IMR-90 (cell line): Measurements from ENCODE around the gene CYP2J2. TPM values are rescaled to one million over a fixed set of nuclear protein-coding genes. Genes with fewer than 3 reads are reported as not detected.

ENCODE experiments used
- ATAC-seq: fragments of 200-7000 bp; cut with Tn5 transposase; 2 replicates; pipeline ENCODE4 v1.9.1; 2020; ENCODE audit warnings: low read depth, mild to moderate bottlenecking, moderate library complexity
- BruUV-seq: library from RNA; stranded (reverse); fragments of 400-500 nt; replicated peaks from 2 replicates; lab custom pipeline; 2021; lab: Mats Ljungman, UMichigan
- CTCF ChIA-PET: fragments of 300-600 bp; formaldehyde crosslinking; extraction: SDS; loops from one replicate; lab custom pipeline; 2021; ENCODE audit warnings: antibody characterized with exemption; lab: Yijun Ruan, JAX
- POLR2A ChIA-PET: fragments of 300-600 bp; sonication (Branson Sonifier 250); formaldehyde crosslinking; loops from one replicate; lab custom pipeline; 2022; ENCODE audit warnings: antibody characterized with exemption; ENCODE audit not compliant: unreplicated experiment; lab: Charles Lee
- DNase-seq: peaks from one replicate; pipeline ENCODE4 v3.0.0; 2013
- H2AFZ ChIP-seq: replicated peaks from 2 replicates; pipeline ENCODE3; 2013; ENCODE audit warnings: low read length, mild to moderate bottlenecking; ENCODE audit not compliant: poor library complexity
- H2AK5ac ChIP-seq: 2 replicates; pipeline ENCODE4 v1.6.1; 2013; ENCODE audit warnings: low read depth, low read length, inconsistent platforms
- H2AK9ac ChIP-seq: replicated peaks from 2 replicates; pipeline ENCODE3; 2013; ENCODE audit warnings: mild to moderate bottlenecking, low read depth, low read length, moderate library complexity; ENCODE audit not compliant: poor library complexity
- H2BK120ac ChIP-seq: 2 replicates; pipeline ENCODE4 v1.6.1; 2013; ENCODE audit warnings: low read depth, low read length, inconsistent platforms
- H2BK15ac ChIP-seq: 3 replicates; pipeline ENCODE4 v1.6.1; 2013; ENCODE audit warnings: low read depth, low read length, inconsistent platforms
- H2BK20ac ChIP-seq: 2 replicates; pipeline ENCODE4 v1.6.1; 2013; ENCODE audit warnings: low read depth, mild to moderate bottlenecking, inconsistent platforms, low read length, moderate library complexity
- H2BK5ac ChIP-seq: 2 replicates; pipeline ENCODE4 v1.6.1; 2013; ENCODE audit warnings: mild to moderate bottlenecking, low read depth, low read length, inconsistent platforms; ENCODE audit not compliant: poor library complexity, severe bottlenecking
- H3K14ac ChIP-seq: replicated peaks from 2 replicates; pipeline ENCODE4 v1.6.1; 2013; ENCODE audit warnings: low read depth, low read length, inconsistent platforms
- H3K18ac ChIP-seq: 2 replicates; pipeline ENCODE4 v1.6.1; 2013; ENCODE audit warnings: low read depth, low read length, control low read depth
- H3K23ac ChIP-seq: 2 replicates; pipeline ENCODE4 v1.6.1; 2013; ENCODE audit warnings: low read depth, low read length, inconsistent platforms
- H3K27ac ChIP-seq: 2 replicates; pipeline ENCODE4 v1.5.1; 2013; ENCODE audit warnings: mild to moderate bottlenecking, control low read depth, low read length; ENCODE audit not compliant: insufficient read depth
- H3K27me3 ChIP-seq: 2 replicates; pipeline ENCODE4 v1.6.1; 2013; ENCODE audit warnings: low read length; ENCODE audit not compliant: control insufficient read depth, insufficient read depth
- H3K36me3 ChIP-seq: 2 replicates; pipeline ENCODE4 v1.6.1; 2013; ENCODE audit warnings: low read length, mixed read lengths; ENCODE audit not compliant: control insufficient read depth, insufficient read depth
- H3K4ac ChIP-seq: 2 replicates; pipeline ENCODE4 v1.6.1; 2013; ENCODE audit warnings: low read depth, low read length, inconsistent platforms
- H3K4me1 ChIP-seq: 2 replicates; pipeline ENCODE4 v1.6.1; 2013; ENCODE audit warnings: low read length, mixed read lengths; ENCODE audit not compliant: control insufficient read depth, insufficient read depth
- H3K4me2 ChIP-seq: 2 replicates; pipeline ENCODE4 v1.6.1; 2013; ENCODE audit warnings: low read depth, mild to moderate bottlenecking, control low read depth, low read length, moderate library complexity
- H3K4me3 ChIP-seq: 2 replicates; pipeline ENCODE4 v1.5.1; 2013; ENCODE audit warnings: low read depth, mild to moderate bottlenecking, control low read depth, low read length, moderate library complexity; ENCODE audit not compliant: insufficient read depth
- H3K56ac ChIP-seq: 2 replicates; pipeline ENCODE4 v1.6.1; 2013; ENCODE audit warnings: low read length, inconsistent platforms; ENCODE audit not compliant: insufficient read depth; ENCODE audit errors: extremely low read depth
- H3K79me1 ChIP-seq, 2 experiments: 2 replicates each; pipeline ENCODE4 v1.6.1; 2013; ENCODE audit warnings: low read length in 2 of 2, inconsistent platforms in 1 of 2, low read depth in 1 of 2
- H3K9ac ChIP-seq: 2 replicates; pipeline ENCODE4 v1.6.1; 2013; ENCODE audit warnings: low read depth, low read length, control low read depth
- H3K9me1 ChIP-seq: 2 replicates; pipeline ENCODE4 v1.6.1; 2013; ENCODE audit warnings: low read length, inconsistent platforms; ENCODE audit not compliant: insufficient read depth
- H3K9me3 ChIP-seq: 2 replicates; pipeline ENCODE4 v1.6.1; 2013; ENCODE audit warnings: low read length; ENCODE audit not compliant: control insufficient read depth, insufficient read depth
- H4K20me1 ChIP-seq: 2 replicates; pipeline ENCODE4 v1.6.1; 2013; ENCODE audit warnings: low read length, inconsistent platforms; ENCODE audit not compliant: insufficient read depth
- H4K5ac ChIP-seq: 2 replicates; pipeline ENCODE4 v1.6.1; 2013; ENCODE audit warnings: mild to moderate bottlenecking, low read depth, low read length, control low read depth
- H4K8ac ChIP-seq, 2 experiments: 2 replicates each; pipeline ENCODE4 v1.6.1; 2013; ENCODE audit warnings: low read depth in 2 of 2, low read length in 2 of 2, control low read depth in 1 of 2, inconsistent platforms in 1 of 2
- H4K91ac ChIP-seq: 2 replicates; pipeline ENCODE4 v1.6.1; 2013; ENCODE audit warnings: low read depth, low read length, inconsistent platforms; ENCODE audit not compliant: insufficient read depth
- BHLHE40 ChIP-seq: fragments of 150-350 bp; IDR thresholded peaks from 2 replicates; pipeline ENCODE4 v1.6.1; 2016; ENCODE audit warnings: mild to moderate bottlenecking, low read depth, low read length
- CEBPB ChIP-seq: IDR thresholded peaks from 2 replicates; pipeline ENCODE4 v1.6.1; 2012; ENCODE audit warnings: low read depth, low read length, improper control_type of control experiment
- CHD1 ChIP-seq: IDR thresholded peaks from 2 replicates; pipeline ENCODE4 v1.6.1; 2012; ENCODE audit warnings: low read depth, low read length, improper control_type of control experiment
- FOS ChIP-seq: fragments of 150-350 bp; IDR thresholded peaks from 2 replicates; pipeline ENCODE4 v1.6.1; 2016; ENCODE audit warnings: low read depth, low read length
- RAD21 ChIP-seq: IDR thresholded peaks from 2 replicates; pipeline ENCODE4 v1.6.1; 2012; ENCODE audit warnings: low read length, improper control_type of control experiment
- RFX5 ChIP-seq: IDR thresholded peaks from 2 replicates; pipeline ENCODE4 v1.8.0; 2012; ENCODE audit warnings: low read depth, mild to moderate bottlenecking, low read length, moderate library complexity
- SMC3 ChIP-seq: fragments of 150-350 bp; IDR thresholded peaks from 2 replicates; pipeline ENCODE4 v1.6.1; 2016; ENCODE audit warnings: low read depth, mild to moderate bottlenecking, antibody characterized with exemption, low read length, moderate library complexity
- dilution Hi-C: fragments of 300-500 bp; cut with HindIII; formaldehyde crosslinking; loops from one replicate; pipeline ENCODE4 v1.14.3; 2018; ENCODE audit warnings: low sequenced_read_pairs; ENCODE audit not compliant: unreplicated experiment
- in situ Hi-C: fragments of 300-500 bp; cut with MboI; formaldehyde crosslinking; loops from 3 replicates; pipeline ENCODE4 v1.14.3; 2019; ENCODE audit warnings: low sequenced_read_pairs, inconsistent platforms, mixed read lengths
- intact Hi-C: fragments of 100-400 bp; cut with micrococcal nuclease; formaldehyde crosslinking; loops from 2 replicates; pipeline ENCODE4 v1.10.0; 2022
- polyA plus RNA-seq, 3 experiments: library from polyadenylated mRNA; depleted of rRNA; stranded (reverse); fragments of >200 nt; gene quantifications; 2 replicates each; pipeline ENCODE4 v1.2.3, GENCODE V29; 2012; ENCODE audit warnings: low replicate concordance in 1 of 3
- total RNA-seq: library from RNA; depleted of rRNA; stranded (reverse); fragments of >200 nt; gene quantifications from 2 replicates; pipeline ENCODE4 v1.2.3, GENCODE V29; 2012

Gene CYP2J2
- total and polyA plus RNA-seq, 2 of the 4 experiments (the other 2 are of a cell fraction): 0.18 TPM; not detected in 1

DNA sequence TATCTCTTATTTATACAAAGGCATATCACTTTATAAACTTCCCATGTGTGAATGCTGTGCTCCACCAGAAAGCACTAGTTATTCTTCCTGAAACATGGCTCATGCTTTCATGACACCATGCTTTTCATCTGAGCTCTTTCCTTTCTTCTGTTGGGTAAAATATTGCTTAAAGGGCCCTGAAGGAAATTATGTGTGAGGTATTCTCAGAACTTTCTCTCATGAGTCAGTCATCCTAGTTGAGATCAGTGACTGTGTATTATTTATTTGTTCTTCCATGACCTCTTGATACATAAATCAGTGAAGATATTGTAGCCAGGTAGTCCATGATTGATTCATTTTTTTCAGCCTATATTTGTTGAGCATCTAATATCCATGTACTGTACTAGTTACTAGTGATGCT lies 54.8 kb downstream of the CYP2J2 start:
- Histone ChIP-seq H4K20me1 (no peaks in the 10 kb centered on the region), H3K14ac (no peak overlapping the region), H3K36me3 (no peaks in the 10 kb centered on the region), H3K4me2 (no peak overlapping the region), H4K8ac (no peak overlapping the region), H3K79me1 (no peaks in the 10 kb centered on the region), H3K4me1 (no peaks in the 10 kb centered on the region), H3K23ac (no peak overlapping the region), H3K4me3 (no peak overlapping the region), H4K91ac (no peak overlapping the region), H3K9me1 (no peaks in the 10 kb centered on the region), H3K18ac (no peak overlapping the region), H2BK20ac (no peak overlapping the region), H2AFZ (no peak overlapping the region), H4K5ac (no peak overlapping the region), H3K27me3 (no peaks in the 10 kb centered on the region), H3K27ac (no peak overlapping the region), H3K56ac (no peak overlapping the region), H2BK15ac (no peak overlapping the region), H2AK5ac (no peak overlapping the region), H2AK9ac (no peak overlapping the region), H2BK5ac (no peak overlapping the region), H3K4ac (no peak overlapping the region), H3K9me3 (no peaks in the 10 kb centered on the region), H2BK120ac (no peak overlapping the region), H3K9ac (no peak overlapping the region)
- TF ChIP-seq SMC3 (no peak), RAD21 (no peak), CEBPB (no peak), BHLHE40 (no peak), RFX5 (no peak), FOS (no peak), CHD1 (no peak)
- ChIA-PET CTCF (interaction anchor here (0.5 kb wide), 1 partner anchor 75 kb away, joined by 3 read pairs; no protein-coding TSS in a partner anchor), POLR2A (no interaction called here)
- BruUV-seq: no TSS peak
- dilution Hi-C loops (no loop called here), in situ Hi-C loops (no loop called here), intact Hi-C loops (no loop called here)
- DNase-seq (no peak), ATAC-seq (no peak)
